Sigmoid colon (tissue), 4 donors: Measurements from ENCODE around the gene NABP2.

Source experiments
- CTCF ChIP-seq, 4 experiments: fragments of 450-650 bp in 3 of 4; fragments of 200-600 bp in 1 of 4; IDR thresholded peaks; one replicate each; pipeline ENCODE4 v1.5.1; 2016 to 2019; ENCODE audit warnings: antibody characterized with exemption in 4 of 4, mild to moderate bottlenecking in 3 of 4, moderate library complexity in 2 of 4
- EP300 ChIP-seq, 4 donors: sonication (generic); formaldehyde crosslinking; IDR thresholded peaks; one replicate each; pipeline ENCODE4 v1.6.1; 2017; ENCODE audit warnings: antibody characterized with exemption in 4 of 4
- POLR2AphosphoS5 ChIP-seq, 4 donors: sonication (generic); formaldehyde crosslinking; IDR thresholded peaks; one replicate each; pipeline ENCODE4 v1.6.1; 2017; ENCODE audit warnings: antibody characterized with exemption in 4 of 4

DNA sequence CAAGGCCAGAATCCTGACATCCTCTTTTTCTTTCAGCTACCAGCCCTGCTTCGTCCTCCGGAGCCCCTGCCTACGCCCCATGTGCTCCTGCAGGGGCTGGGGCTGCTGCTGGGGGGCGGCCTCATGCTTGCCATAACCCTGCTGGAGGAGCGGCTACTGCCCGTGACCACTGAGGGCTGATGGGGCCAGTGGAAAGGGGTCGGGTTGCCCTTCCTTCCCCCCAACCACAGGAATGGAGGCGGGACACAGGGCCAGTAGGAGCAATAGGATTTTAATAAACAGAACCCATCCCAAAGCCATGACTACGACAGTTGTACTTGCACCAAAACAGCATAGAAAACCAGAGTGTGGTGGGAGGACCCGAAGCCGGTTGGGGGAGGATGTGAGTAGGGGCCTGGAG is 13.4 kb downstream of the NABP2 start:
- TF ChIP-seq EP300 (IDR thresholded peaks at IDR 0.05) (no peak), POLR2AphosphoS5 (IDR thresholded peaks at IDR 0.05) (no peak), CTCF (IDR thresholded peaks at IDR 0.05) (no peak)
